ENCODE results near the gene B3GLCT. TPM values are rescaled to one million over a fixed set of nuclear protein-coding genes. Genes with fewer than 3 reads are reported as not detected.
"Not testable (repeated sequence)": the region's sequence is repeated elsewhere in the genome, so short reads cannot be mapped to it uniquely, and the experiment has no call there.

B3GLCT gene
- polyA plus RNA-seq, 3 donors from 2014 or later = 9.0 to 16.9 (median 9.8) TPM

DNA sequence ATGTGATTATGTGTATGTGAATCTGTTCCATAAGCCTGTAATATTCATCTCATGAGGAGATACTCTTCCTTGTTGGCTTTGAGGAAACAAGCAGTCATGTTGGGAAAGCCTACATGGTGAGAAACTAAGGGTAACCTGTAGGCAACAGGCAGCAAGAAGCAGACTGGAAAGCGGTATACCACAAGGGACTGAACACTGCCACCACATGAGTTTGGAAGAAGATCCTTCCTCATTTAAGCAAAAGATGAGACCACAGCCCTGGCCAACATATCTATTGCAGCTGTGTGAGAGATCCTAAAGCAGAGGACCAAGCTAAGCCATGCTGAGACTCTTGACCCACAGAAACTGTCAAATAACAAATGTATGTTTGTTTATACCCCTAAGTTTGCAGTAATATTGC is 134.8 kb downstream of the B3GLCT start:
- H3K27me3 Mint-ChIP-seq (ENCODE audit: low read depth in 3 of 3) = peaks cover 0 to 9% (median 2%) of the 10 kb centered on the region in 3 donors
- no peak for DNase-seq
- H3K36me3 Mint-ChIP-seq = peaks cover 12 to 13% (median 13%) of the 10 kb centered on the region in 3 donors
- H3K4me3 Mint-ChIP-seq = no peak overlapping the region
- peaks cover 2 to 33% (median 9%) of the 10 kb centered on the region in 6 donors for H3K9me3 Mint-ChIP-seq
- H3K4me1 Mint-ChIP-seq = no peaks in the 10 kb centered on the region
- H3K27ac Mint-ChIP-seq = peak overlapping the region in 1 of 6 donors; percentile 7

DNA sequence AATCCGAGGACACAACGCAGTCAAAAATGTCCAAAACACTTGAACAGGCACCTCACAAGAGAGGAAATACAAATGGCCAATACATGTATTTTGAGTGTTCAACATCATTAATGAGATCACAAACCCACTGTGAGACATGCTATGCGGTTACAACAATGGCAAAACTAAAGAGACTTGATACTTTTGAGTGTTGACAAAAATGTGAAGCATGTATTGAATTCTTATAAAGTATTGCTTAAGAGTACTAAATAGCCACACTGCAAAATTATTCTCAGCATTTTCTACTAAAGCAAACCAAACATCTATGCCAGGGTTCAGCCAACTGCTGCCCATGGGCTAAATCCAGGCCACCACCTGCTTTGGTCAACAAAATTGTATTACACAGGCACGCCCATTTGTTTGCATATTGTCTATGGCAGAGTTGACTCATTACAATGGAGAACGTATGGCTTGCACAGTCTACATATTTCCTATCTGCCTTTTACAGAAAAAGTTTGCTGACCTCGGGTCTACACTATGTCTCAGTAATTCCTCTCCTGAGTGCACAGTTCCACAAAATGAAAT is 135.3 kb downstream of the B3GLCT start:
- DNase-seq = no peak
- Mint-ChIP-seq H3K4me3 (no peak overlapping the region), H3K9me3 (peaks cover 2 to 33% (median 9%) of the 10 kb centered on the region in 6 donors), H3K27ac (no peak overlapping the region), H3K36me3 (peaks cover 8 to 10% (median 9%) of the 10 kb centered on the region in 3 donors), H3K27me3 (ENCODE audit: low read depth in 3 of 3) (peaks cover 0 to 9% (median 2%) of the 10 kb centered on the region in 3 donors), H3K4me1 (no peaks in the 10 kb centered on the region)

DNA sequence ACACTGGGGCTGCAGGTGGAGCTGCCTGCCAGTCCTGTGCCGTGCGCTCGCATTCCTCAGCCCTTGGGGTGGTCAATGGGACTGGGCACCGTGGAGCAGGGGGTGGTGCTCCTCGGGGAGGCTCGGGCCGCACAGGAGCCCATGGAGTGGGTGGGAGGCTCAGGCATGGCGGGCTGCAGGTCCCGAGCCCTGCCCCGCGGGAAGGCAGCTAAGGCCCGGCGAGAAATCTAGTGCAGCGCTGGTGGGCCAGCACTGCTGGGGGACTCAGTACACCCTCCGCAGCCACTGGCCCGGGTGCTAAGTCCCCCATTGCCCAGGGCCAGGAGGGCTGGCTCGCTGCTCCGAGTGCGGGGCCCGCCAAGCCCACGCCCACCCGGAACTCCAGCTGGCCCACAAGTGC is 139.8 kb downstream of the B3GLCT start:
- H3K9me3 Mint-ChIP-seq = peaks cover 4 to 29% (median 10%) of the 10 kb centered on the region in 6 donors

DNA sequence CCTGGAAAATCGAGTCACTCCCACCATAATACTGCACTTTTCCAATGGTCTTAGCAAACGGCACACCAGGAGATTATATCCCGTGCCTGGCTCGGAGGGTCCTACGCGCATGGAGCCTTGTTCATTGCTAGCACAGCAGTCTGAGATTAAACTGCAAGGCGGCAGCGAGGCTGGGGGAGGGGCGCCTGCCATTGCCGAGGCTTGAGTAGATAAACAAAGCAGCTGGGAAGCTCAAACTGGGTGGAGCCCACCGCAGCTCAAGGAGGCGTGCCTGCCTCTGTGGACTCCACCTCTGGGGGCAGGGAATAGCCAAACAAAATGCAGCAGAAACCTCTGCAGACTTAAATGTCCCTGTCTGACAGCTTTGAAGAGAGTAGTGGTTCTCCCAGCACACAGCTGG is 141.1 kb downstream of the B3GLCT start:
- H3K36me3 Mint-ChIP-seq; DNase-seq; H3K27ac Mint-ChIP-seq; H3K4me1 Mint-ChIP-seq; H3K27me3 Mint-ChIP-seq (ENCODE audit: low read depth in 3 of 3); H3K4me3 Mint-ChIP-seq: not testable (repeated sequence)
- H3K9me3 Mint-ChIP-seq = peaks cover 3 to 26% (median 9%) of the 10 kb centered on the region in 6 donors

More for the DNA sequence above, 139.8 kb downstream of the B3GLCT start:
- H3K27ac Mint-ChIP-seq; H3K4me1 Mint-ChIP-seq; DNase-seq; H3K36me3 Mint-ChIP-seq; H3K27me3 Mint-ChIP-seq (ENCODE audit: low read depth in 3 of 3); H3K4me3 Mint-ChIP-seq: not testable (repeated sequence)

DNA sequence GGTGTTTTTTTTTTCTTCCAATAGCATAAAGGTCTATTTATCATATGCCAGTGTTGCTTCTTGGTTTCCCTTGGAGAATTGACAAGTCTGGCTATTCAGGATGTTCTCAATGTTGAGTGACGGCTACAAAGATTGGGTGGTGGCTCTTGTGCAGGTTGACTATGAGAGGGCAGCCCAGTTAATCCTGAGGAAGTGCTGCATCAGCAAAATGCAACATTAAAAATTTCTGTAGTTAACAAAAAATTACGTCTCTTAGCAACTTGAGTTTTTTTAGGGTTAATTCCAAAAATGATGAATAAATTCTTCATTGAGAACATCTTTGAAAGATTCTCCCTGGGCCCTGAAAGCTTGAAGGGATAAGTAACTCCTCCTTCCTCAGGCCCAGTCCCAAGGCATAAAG is 147.1 kb downstream of the B3GLCT start:
- no peaks in the 10 kb centered on the region for H3K4me1 Mint-ChIP-seq
- no peaks in the 10 kb centered on the region for H3K9me3 Mint-ChIP-seq
- peaks cover 0 to 5% (median 0%) of the 10 kb centered on the region in 3 donors for H3K27me3 Mint-ChIP-seq (ENCODE audit: low read depth in 3 of 3)
- no peaks in the 10 kb centered on the region for H3K36me3 Mint-ChIP-seq
- no peak for DNase-seq
- no peak overlapping the region for H3K27ac Mint-ChIP-seq
- H3K4me3 Mint-ChIP-seq = no peak overlapping the region

DNA sequence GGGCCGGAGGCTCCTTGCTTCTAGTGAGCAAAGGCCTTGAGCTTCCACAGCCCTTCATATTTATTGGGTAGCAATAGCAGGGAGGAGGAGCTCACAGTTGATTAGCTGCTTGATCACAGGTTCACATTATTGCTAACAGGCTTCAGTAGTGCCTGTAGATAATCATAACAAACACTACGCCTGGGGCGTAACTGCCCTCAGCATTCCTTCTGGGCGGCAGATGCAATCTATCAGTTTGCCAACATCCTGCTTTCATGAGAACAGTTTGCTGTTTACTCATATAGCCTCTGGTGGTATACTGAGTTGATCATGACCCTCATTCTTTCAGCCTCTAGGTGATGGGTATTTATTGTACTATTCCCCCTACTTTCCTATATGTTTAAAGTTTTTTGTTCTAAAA is 149.4 kb downstream of the B3GLCT start:
- H3K27ac Mint-ChIP-seq = no peak overlapping the region
- no peak for DNase-seq
- H3K27me3 Mint-ChIP-seq (ENCODE audit: low read depth in 3 of 3) = peaks cover 0 to 9% (median 0%) of the 10 kb centered on the region in 3 donors
- no peaks in the 10 kb centered on the region for H3K36me3 Mint-ChIP-seq
- H3K9me3 Mint-ChIP-seq = no peaks in the 10 kb centered on the region
- no peaks in the 10 kb centered on the region for H3K4me1 Mint-ChIP-seq
- no peak overlapping the region for H3K4me3 Mint-ChIP-seq

DNA sequence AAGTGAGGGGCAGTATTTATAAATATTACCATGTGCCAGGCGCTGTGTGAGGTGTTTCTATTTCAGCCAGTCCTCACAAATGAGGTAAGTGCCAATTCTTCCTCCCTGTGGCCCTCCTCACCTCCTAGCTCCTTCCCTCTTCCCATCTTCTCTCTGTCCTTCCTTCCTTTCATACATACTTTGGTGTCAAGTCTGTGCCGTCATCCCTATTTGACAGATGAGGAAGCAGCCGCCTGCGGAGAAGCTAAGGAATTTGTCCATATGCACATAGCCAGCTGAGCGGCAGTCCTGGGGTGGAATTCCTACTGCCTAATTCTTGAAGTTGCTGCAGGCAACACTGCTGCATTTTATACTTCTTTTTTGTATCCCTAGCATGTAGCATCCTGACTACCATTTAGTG is 150.8 kb downstream of the B3GLCT start:
- H3K27ac Mint-ChIP-seq = no peak overlapping the region

DNA sequence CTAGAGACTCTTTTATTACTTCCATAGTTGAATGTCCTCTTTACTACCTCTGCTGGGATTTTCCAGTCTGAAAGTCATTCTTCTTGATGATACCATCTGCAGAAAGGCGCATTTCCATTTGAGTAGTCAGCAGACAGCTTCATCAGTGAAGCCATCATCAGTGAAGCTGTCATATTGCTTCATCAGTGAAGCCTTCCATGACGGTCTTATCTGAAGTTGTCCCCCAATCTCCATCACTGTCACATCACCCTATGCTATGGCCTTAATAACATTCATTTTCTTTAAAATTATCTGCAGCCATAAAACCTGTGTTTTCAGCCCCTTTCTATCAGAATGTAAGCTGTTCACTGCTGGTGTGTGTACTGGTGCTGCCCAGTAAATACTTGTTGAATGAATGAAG is 151.6 kb downstream of the B3GLCT start:
- H3K9me3 Mint-ChIP-seq = peaks cover 3 to 15% (median 8%) of the 10 kb centered on the region in 6 donors
- H3K4me3 Mint-ChIP-seq = no peak overlapping the region
- H3K4me1 Mint-ChIP-seq = no peaks in the 10 kb centered on the region
- peaks cover 0 to 7% (median 0%) of the 10 kb centered on the region in 3 donors for H3K27me3 Mint-ChIP-seq (ENCODE audit: low read depth in 3 of 3)
- no peak overlapping the region for H3K27ac Mint-ChIP-seq
- DNase-seq = no peak
- no peaks in the 10 kb centered on the region for H3K36me3 Mint-ChIP-seq

More for the DNA sequence above, 150.8 kb downstream of the B3GLCT start:
- DNase-seq = no peak
- Mint-ChIP-seq H3K36me3 (no peaks in the 10 kb centered on the region), H3K9me3 (peaks cover 0 to 13% (median 5%) of the 10 kb centered on the region in 6 donors), H3K4me3 (no peak overlapping the region), H3K4me1 (no peaks in the 10 kb centered on the region), H3K27me3 (ENCODE audit: low read depth in 3 of 3) (peaks cover 0 to 9% (median 0%) of the 10 kb centered on the region in 3 donors)

DNA sequence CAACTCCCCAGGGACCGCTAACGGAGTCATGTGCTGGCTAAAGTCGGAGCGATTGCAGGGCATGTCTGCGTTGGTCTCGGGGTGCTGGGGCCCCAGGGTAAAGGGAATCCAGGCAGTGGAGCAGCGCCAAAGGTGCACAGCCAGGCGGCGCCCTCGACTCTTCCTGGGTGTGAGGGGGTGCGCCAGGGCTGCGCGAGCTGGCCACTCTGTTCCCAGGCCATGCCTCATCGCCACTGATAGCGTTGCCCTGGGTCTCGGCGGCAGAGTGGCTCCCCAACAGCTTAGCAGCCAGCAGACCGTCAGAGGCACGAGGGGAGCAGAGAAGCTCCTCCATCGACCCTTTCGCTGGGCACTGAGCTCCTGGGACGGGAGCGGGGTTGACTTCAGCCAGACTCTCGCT is 152.7 kb downstream of the B3GLCT start:
- Mint-ChIP-seq H3K27ac (no peak overlapping the region), H3K4me3 (no peak overlapping the region), H3K9me3 (peaks cover 3 to 15% (median 8%) of the 10 kb centered on the region in 6 donors), H3K27me3 (ENCODE audit: low read depth in 3 of 3) (peaks cover 0 to 7% (median 0%) of the 10 kb centered on the region in 3 donors), H3K36me3 (no peaks in the 10 kb centered on the region), H3K4me1 (no peaks in the 10 kb centered on the region)
- DNase-seq = no peak

DNA sequence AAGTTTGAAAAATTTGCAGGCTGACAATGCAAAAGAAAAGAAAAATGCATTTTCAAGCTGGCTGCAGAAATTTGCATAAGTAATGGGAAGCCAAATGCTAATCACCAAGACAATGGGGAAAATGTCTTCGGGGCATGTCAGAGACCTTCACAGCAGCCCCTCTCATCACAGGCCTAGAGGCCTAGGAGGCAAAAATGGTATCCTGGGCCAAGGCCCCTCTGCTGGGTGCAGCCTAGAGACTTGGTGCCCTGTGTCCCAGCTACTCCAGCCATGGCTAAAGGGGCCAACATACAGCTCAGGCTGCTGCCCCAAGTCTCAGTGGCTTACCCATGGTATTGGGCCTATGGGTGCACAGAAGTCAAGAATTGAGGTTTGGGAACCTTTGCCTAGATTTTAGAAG is 155.2 kb downstream of the B3GLCT start:
- Mint-ChIP-seq H3K36me3 (no peaks in the 10 kb centered on the region), H3K4me3 (no peak overlapping the region), H3K4me1 (no peaks in the 10 kb centered on the region), H3K9me3 (peaks cover 5 to 15% (median 9%) of the 10 kb centered on the region in 6 donors), H3K27me3 (ENCODE audit: low read depth in 3 of 3) (peaks cover 0 to 6% (median 0%) of the 10 kb centered on the region in 3 donors), H3K27ac (no peak overlapping the region)
- DNase-seq = no peak

DNA sequence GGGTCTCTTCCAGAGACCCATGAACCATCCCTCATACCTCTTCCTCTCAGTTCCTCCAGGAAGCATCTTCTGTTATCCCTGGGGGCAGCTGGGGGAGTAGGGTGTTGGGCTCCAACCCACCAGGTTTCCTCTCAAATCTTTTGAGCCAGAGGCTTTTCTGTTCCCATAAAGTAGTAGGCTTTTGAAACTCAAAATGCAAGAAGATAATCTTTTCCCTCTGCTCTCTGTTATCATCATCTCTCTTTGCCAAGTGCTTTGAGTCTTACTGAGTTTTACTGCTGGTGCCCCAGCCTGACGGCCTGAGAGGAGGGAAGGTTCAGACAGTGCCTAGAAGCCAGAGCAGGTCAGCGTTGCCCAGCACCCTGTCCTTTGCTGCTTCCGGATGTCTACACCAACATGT is 157.2 kb downstream of the B3GLCT start:
- Mint-ChIP-seq H3K27ac (no peak overlapping the region), H3K4me1 (no peaks in the 10 kb centered on the region), H3K27me3 (ENCODE audit: low read depth in 3 of 3) (peaks cover 0 to 5% (median 0%) of the 10 kb centered on the region in 3 donors), H3K4me3 (no peak overlapping the region), H3K36me3 (no peaks in the 10 kb centered on the region), H3K9me3 (peaks cover 5 to 15% (median 9%) of the 10 kb centered on the region in 6 donors)
- no peak for DNase-seq

DNA sequence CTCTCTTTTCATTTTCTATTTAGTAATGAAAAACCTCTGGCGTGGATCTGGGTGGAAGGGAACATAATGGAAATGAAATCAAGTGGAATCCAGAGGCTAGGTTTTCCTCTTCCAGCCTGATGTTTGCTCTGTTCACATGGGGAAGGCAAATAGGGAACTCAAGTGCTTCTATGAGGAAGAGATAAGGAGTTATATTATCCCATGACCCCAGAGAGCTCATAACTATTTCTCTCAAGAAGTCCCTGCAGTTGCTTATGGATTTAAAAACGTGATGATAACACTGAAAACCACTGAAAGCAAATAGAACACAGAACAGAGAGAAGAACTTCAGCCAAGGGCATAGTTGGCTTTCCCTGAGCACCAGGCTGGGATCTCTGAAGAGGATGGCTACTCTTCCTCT is 157.8 kb downstream of the B3GLCT start:
- H3K4me1 Mint-ChIP-seq = no peaks in the 10 kb centered on the region
- DNase-seq = no peak
- H3K9me3 Mint-ChIP-seq = peaks cover 5 to 15% (median 9%) of the 10 kb centered on the region in 6 donors
- no peak overlapping the region for H3K4me3 Mint-ChIP-seq
- H3K27ac Mint-ChIP-seq = no peak overlapping the region
- peaks cover 0 to 5% (median 0%) of the 10 kb centered on the region in 3 donors for H3K27me3 Mint-ChIP-seq (ENCODE audit: low read depth in 3 of 3)
- H3K36me3 Mint-ChIP-seq = no peaks in the 10 kb centered on the region

DNA sequence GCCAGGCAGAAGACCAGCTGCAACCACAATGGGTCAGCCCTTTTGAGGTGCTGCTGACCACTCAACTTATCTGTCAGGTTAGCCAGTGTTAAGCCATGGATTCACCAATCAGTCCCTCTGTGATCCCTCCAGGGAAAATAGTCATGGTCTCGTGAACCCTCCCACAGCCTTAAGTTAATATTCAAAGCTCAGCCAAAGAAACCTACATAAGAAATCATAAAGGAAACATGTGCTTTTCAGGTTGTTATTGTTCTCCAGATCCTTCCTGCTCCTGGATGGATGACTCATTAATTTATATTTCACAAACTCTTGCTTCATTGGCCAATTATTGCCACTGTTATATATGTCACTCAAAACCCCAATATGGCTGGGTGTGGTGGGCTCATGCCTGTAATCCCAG is 161.9 kb downstream of the B3GLCT start:
- Mint-ChIP-seq H3K27me3 (ENCODE audit: low read depth in 3 of 3) (peaks cover 1 to 4% (median 3%) of the 10 kb centered on the region in 3 donors), H3K4me3 (no peak overlapping the region), H3K27ac (no peak overlapping the region), H3K4me1 (no peaks in the 10 kb centered on the region), H3K36me3 (no peaks in the 10 kb centered on the region), H3K9me3 (peaks cover 0 to 10% (median 0%) of the 10 kb centered on the region in 6 donors)
- DNase-seq = no peak

DNA sequence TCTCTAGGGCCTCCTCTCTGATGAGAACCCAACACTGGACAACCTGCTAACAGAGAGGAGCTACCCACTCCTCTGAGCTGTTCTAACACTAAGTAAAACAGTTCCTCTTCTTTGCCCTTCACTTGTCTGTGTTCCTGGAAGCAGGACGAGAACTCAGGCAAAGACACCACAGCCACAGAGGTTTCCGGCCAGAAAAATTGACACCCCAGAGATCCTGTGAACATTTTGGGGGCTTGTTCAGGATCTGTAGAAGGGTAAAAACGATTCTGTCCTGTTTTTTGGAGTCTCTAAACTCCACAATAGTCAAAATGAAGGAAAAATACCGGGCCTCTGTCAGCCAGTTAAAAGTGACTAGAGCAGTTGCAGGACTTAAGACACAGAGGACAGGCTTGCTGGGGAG is 165.9 kb downstream of the B3GLCT start:
- no peak overlapping the region for H3K4me3 Mint-ChIP-seq
- H3K9me3 Mint-ChIP-seq = peaks cover 0 to 7% (median 0%) of the 10 kb centered on the region in 6 donors
- H3K4me1 Mint-ChIP-seq = no peaks in the 10 kb centered on the region
- no peak for DNase-seq
- H3K36me3 Mint-ChIP-seq = no peaks in the 10 kb centered on the region
- H3K27me3 Mint-ChIP-seq (ENCODE audit: low read depth in 3 of 3) = peaks cover 1 to 6% (median 4%) of the 10 kb centered on the region in 3 donors
- no peak overlapping the region for H3K27ac Mint-ChIP-seq

DNA sequence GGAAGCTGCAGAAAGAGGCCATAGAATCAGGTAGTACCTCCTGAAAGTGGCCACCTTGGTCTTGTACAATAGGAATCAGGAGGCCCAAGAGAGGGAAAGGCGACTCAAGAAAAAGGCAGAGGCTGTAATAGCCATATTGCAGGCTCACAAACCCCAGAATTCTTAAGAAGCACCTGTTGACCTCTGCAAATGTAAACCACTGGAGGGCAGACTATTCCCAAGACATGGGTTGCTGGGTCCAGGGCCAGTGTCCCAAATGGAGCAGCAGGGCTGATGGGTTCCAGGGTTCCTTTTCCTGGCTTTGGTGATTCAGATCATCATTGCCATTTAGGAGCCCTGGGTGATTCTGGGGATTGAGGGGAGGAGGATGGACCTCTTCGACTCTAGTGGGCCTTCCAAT is 167.6 kb downstream of the B3GLCT start:
- no peaks in the 10 kb centered on the region for H3K4me1 Mint-ChIP-seq
- no peak overlapping the region for H3K4me3 Mint-ChIP-seq
- no peaks in the 10 kb centered on the region for H3K36me3 Mint-ChIP-seq
- H3K27me3 Mint-ChIP-seq (ENCODE audit: low read depth in 3 of 3) = peaks cover 1 to 6% (median 4%) of the 10 kb centered on the region in 3 donors
- no peak overlapping the region for H3K27ac Mint-ChIP-seq
- no peak for DNase-seq
- peaks cover 0 to 7% (median 0%) of the 10 kb centered on the region in 6 donors for H3K9me3 Mint-ChIP-seq

Measured in immature natural killer cell (primary cell).